Retinal pigment epithelial cell (primary cell): Measurements from ENCODE around the gene GRID1.

Experiments used
- DNase-seq: peaks from one replicate; pipeline ENCODE4 v3.0.0-alpha.2; 2010; ENCODE audit warnings: low read depth
- H3K4me3 ChIP-seq: 2 replicates; pipeline ENCODE4 v1.5.1; 2011; ENCODE audit warnings: mild to moderate bottlenecking, low read length, control low read depth, moderate library complexity
- TF ChIP-seq, protein P1 (sequence below): conservative IDR thresholded peaks from 2 replicates; pipeline ENCODE4 v1.5.1; 2011; ENCODE audit warnings: low read depth, low read length, control low read depth, inconsistent platforms

Gene GRID1

DNA sequence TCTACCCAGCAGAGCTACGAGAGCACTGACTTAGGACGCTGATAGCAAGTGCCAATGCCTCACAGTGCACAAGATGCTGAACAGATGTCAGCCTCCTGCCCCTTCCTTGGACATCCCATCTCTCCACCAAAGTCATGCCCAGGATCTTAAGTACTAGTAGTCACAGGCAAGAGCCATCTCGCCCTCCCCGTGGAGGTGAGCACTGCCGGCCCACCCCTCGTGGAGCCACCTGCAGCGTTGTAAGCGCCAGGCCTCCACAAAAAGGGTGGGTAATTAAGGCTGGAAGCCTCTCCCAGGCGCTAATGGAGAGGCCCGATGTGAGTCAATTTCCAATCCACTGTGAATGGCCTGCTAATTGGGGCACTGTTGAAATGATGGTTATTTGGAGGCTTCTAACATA, 156.2 kb downstream of the GRID1 start:
- no peak for DNase-seq
- TF ChIP-seq, protein P1, sequence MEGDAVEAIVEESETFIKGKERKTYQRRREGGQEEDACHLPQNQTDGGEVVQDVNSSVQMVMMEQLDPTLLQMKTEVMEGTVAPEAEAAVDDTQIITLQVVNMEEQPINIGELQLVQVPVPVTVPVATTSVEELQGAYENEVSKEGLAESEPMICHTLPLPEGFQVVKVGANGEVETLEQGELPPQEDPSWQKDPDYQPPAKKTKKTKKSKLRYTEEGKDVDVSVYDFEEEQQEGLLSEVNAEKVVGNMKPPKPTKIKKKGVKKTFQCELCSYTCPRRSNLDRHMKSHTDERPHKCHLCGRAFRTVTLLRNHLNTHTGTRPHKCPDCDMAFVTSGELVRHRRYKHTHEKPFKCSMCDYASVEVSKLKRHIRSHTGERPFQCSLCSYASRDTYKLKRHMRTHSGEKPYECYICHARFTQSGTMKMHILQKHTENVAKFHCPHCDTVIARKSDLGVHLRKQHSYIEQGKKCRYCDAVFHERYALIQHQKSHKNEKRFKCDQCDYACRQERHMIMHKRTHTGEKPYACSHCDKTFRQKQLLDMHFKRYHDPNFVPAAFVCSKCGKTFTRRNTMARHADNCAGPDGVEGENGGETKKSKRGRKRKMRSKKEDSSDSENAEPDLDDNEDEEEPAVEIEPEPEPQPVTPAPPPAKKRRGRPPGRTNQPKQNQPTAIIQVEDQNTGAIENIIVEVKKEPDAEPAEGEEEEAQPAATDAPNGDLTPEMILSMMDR, result no peak
- H3K4me3 ChIP-seq, result no peak overlapping the region

DNA sequence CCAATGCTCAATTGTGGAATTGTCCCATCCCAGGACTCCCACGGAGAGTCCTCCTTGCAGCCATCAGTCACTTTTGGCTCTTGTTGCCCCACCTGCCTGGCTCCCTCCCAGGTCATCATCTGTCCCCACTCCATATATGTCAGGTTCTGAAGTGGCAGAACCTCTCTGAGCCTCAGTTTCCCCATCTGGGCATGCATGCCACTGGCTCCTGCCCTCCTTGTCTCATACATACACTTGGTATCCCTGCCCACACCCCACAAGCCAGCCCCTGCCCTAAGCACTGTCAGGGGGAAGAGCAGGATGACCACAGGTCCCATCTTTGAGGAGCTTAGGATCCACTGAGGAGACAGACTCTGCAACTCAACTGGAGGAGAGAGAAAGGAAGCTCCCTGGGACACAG, 156.9 kb downstream of the GRID1 start:
- TF ChIP-seq, protein P1, result no peak
- no peak for DNase-seq
- no peak overlapping the region for H3K4me3 ChIP-seq

DNA sequence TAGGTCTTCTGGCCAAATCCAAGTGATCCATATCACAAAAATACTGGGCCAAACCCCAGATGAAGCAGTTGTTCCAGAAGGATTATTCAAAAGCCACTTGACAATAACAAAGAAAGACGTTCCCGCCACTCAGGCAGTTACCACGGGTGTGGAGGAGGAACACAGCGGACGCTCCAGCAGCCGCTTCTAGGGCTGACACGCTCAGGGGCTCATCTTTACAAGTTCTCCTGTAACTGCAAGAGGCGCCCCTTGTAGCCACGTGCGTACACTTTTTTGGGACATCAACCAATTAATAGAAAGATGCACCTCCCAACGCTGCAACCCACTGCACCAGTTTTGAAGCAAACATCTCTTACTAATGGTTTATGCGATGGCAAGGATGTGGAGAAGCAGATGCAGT, 159.4 kb downstream of the GRID1 start:
- no peak overlapping the region for H3K4me3 ChIP-seq
- TF ChIP-seq, protein P1, result no peak
- DNase-seq, result no peak

DNA sequence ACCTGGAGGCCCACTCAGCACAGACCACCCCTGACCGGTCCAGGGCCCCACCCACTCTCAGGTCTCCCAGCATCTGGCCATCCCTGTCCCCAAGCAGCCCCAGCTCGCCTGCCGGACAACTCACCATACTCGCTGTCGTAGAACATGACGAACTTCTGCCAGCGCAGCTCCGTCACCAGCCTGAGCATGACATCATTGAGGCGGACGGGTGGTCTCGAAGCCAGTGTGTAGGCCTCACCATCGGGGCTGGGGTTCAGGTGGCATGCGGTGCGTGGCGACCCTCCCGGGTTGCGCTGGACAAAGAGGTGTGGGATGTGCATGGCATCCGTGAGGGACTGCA, 160.4 kb downstream of the GRID1 start:
- no peak for DNase-seq
- TF ChIP-seq, protein P1, result no peak
- H3K4me3 ChIP-seq, result no peak overlapping the region

DNA sequence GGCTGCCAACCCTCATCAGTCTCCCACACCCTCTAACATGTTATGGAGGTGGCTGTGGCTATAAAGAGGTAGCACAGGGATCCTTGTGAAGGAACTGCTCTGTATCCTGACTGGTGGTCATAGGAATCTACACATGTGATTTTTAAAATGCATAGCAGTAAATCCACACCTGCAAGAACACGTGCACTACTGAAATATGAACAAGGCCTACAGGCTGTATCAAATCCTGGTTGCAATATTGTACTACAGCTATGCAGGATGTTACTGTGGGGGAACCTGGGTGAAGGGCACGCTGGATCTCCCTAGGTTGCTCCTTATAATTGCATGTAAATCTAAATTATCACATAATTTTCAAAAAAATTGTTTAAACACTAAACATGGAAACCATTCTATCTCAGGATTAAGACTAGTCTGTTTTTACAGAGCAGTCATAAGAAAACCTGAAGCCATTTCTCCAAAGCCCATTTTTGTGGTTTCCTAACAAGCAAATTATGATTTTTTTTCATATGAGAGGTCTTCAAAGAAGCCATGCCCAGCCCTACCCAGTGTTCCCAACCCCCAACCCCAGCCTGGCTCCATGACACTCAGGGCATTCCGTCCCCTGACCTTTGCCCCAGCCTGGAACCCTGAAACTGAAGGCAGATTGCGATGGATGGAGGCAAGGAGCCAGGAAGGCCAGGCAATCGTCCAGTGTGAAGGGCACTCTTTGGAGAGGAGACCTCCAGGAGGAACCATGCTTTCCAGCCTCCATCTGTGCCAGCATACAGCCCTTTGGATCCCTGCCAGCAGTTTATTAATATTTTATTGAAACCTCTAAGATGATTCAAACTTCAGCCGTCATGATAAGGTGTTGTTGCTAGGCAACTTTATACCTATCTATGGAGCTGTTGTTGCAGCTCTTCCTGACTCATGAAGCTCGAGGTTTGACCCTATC, 161.0 kb downstream of the GRID1 start:
- DNase-seq, result no peak
- TF ChIP-seq, protein P1, result no peak
- H3K4me3 ChIP-seq, result no peak overlapping the region

DNA sequence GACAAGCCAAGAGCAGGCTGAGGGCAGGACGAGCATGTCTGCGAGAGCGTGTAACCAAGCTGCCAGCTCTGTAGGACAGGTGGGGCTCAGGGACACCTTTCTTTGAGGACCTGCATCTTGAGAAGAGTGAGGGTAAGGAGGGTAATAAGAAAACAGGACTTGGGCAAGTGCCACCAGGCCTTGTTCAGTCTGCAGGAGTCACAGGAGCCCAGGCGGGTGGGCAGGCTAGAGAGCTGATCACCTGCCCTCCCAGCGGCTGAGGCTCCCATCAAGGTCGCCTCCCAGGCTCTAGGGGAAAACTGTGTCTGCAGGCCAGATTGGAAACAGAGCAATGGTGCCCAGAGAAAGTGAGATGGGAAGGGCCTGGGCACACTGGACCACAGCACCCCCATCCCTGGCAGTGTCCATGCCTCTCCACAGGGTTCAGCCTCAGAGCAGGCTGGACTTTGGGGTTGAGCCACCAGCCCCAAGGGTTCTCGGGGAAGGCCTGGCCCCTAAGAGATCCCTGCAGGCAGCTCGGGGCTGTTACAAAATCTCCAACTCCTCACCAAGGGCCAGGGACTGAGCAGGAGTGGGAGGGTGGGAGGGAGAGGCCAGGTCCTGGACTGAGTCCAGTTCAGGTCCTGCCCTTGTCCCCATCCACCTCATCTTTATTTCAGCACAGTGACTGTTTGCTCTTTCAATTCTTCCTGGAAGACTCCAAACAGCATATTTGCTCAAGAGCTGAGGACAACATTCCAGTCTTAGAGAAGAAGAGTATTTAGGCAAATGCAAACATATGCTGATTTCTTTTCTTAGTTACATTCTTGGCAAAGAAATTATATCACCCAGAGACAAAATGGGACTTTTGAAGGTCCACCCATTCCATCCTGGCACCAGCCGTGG, 161.9 kb downstream of the GRID1 start:
- TF ChIP-seq, protein P1, result no peak
- no peak for DNase-seq
- H3K4me3 ChIP-seq, result no peak overlapping the region
